ENCODE measurements around the gene C5AR1.
"Not testable (repeated sequence)": the region's sequence is repeated elsewhere in the genome, so short reads cannot be mapped to it uniquely, and the experiment has no call there.

The C5AR1 gene

DNA sequence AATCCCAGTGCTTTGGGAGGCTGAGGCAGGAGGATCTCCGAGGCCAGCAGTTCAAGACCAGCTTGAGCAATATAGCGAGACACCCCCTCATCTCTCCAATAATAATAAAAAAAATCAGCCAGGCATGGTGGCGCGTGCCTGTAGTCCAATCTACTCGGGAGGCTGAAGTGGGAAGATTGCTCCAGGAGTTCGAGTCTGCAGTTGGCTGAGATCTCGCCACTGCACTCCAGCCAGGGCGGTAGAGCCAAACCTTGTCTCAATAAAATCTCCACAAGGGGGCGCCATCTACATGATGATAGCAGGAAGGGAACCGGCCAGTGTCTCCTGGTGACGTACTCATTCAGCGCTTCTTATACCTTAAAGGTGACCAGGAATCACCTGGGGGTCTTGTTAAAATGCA, 13.6 kb upstream of the C5AR1 start:
- peak; percentile 83 for DNase-seq

DNA sequence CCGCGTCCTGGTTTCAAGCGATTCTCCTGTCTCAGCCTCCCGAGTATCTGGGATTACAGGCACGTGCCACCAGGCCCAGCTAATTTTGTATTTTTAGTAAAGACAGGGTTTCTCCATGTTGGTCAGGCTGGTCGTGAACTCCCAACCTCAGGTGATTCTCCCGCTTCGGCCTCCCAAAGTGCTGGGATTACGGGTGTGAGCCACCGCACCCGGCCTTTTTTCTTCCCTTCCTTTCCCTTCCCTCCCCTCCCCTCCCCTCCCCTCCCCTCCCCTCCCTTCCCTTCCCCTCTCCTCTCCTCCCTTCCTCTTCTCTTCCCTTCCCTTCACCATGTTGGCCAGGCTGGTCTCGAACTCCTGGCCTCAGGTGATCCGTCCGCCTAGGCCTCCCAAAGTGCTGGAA, 8.8 kb upstream of the C5AR1 start:
- DNase-seq: not testable (repeated sequence)

DNA sequence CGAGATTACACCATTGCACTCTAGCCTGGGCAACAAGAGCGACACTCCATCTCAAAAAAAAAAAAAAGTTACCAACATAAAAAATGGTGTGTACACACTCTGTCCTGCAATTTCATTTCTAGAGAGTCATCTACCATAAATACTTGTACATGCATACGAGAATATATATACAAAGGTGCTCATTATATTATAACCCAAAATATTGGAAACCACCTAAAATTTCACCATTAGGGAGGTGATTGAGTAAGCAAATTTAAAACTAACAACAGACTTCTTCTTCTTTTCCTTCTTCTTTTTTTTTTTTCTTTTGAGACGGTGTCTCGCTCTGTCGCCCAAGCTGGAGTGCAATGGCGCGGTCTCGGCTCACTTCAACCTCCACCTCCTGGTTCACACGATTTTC, 7.4 kb upstream of the C5AR1 start:
- DNase-seq: no peak

DNA sequence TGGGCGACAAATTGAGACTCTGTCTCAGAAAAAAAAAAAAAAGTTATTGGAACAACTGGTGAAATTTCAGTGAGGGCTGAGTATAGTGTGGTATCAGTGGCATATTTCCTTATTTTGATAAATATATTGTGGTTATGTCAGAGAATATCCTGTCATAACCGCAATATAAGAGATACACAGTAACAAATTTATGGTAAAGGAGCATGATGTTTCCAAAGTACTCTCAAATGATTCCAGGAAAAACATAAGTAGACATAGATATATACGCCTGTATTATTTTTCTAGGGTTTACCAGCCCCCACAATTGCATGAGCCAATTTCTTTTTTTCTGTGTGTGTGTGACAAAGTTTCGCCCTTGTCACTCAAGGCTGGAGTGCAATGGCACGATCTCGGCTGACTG, 5.7 kb upstream of the C5AR1 start:
- no peak for DNase-seq

DNA sequence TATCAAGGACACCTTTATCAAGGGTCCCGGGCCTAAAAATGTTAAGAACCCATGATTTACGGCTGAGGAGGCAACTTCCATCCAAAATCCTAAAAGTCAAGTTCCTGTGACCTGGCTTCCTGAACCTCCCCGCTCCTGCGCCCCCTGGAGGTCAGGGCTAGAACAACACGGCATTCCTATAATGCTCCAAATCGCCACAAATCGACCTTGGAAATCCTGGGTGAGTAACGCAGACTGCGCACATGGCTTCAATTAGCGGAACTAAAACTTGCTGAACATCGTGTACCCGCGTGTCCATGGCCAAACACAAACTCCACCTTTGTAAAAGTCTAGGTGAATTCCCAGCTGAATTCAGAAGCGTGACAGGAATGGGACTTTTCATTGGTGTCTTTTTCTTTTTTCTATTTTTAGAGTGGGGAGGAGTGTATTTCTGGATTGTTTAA, 4.3 kb upstream of the C5AR1 start:
- DNase-seq: peak; percentile 81

DNA sequence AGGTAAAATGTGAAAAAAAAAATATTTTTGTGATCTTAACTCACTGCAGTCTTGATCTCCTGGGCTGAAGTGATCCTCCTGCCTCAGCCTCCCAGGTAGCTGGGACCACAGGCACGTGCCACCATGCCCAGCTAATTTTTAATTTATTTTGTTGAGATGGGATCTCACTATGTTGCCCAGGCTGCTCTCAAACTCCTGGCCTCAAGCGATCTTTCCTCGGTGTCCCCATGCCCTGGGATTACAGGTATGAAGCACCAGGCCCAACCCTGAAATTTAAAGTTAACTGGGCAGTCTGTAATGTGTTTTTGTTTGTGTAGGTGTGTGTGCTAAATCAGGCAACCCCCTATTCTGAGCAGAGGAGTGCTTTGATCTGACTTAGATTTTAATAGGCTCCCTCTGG, 3.4 kb upstream of the C5AR1 start:
- DNase-seq: no peak

DNA sequence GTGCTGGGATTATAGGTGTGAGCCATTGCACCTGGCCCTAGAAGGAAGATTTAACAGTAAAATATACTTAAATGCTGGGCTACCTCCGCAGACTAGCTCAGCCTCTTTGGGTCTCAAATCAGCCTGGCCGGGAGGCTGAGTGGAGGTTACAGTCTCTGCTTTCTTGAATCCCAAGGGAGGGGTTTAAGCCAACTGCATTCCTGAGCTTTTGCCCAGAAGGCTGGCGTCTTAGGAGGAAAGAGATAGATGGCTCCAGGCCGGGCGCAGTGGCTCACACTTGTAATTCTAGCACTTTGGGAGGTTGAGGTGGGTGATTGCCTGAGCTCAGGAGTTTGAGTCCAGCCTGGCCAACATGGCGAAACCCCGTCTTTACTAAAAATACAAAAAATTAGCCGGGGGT, 623 bp upstream of the C5AR1 start:
- no peak for DNase-seq

DNA sequence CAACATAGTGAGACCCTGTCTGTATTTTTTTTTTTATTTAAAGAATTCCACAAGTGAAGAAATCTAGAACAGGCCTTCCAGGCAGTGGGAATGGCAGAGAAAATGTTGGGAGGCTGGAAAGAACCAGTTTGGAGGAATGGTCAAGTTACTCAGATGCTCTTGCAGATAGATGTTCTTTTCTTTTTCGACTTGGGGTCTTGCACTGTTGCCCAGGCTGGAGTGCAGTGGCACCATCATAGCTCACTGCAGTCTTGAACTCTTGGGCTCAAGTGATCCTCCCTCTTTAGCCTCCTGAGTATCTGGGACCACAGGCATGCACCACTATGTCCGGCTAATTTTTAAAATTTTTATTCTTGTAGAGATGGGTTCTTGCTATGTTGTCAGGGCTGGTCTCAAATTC, 662 bp downstream of the C5AR1 start:
- no peak for DNase-seq

DNA sequence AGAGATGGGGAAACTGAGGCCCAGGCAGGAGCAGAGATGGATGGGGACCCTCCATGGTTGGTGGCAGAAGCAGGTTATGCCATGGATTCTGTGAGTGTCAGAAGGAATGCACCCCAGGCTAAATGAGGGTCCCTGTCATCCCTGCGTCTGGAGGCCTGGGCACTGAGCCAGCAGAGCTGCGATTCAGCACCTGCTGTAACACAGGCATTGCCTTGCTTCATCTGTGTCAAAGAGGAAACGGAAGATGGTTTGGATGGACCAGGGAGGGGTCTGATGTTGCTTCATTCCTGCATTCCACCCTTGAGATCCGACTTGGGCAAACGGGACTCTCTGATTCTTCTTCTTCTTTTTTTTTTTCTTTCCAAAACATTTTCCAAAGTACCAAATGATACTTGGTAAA, 1.2 kb downstream of the C5AR1 start:
- DNase-seq: no peak

DNA sequence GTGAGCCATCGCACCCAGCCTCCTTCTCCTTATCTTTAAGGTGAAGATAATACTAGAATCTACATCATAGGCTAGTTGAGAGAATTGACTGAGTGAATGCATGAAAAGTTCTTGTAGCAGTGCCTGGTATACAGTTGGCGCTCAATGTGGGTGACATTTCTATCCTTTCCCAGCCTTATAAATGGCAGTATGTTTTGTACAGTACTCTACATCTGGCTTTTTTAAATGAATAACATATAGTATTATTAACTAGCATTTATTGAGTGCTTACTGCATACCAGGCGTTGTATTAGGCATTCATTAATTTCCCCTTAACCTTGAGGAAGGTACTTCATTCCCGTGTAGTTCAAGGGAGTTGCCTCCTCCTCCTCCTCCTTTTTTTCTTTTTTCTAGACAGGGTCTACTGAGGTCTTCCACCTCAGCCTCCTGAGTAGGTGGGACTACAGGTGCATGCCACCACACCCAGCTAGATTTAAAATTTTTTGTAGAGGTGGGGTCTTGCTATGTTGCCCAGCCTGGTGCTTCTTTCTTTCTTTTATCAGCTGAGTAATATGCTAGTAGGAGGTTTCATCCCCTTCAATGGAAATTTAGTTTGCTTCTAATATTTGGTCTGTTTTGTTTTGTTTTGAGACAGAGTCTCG, 2.8 kb downstream of the C5AR1 start:
- DNase-seq: no peak

DNA sequence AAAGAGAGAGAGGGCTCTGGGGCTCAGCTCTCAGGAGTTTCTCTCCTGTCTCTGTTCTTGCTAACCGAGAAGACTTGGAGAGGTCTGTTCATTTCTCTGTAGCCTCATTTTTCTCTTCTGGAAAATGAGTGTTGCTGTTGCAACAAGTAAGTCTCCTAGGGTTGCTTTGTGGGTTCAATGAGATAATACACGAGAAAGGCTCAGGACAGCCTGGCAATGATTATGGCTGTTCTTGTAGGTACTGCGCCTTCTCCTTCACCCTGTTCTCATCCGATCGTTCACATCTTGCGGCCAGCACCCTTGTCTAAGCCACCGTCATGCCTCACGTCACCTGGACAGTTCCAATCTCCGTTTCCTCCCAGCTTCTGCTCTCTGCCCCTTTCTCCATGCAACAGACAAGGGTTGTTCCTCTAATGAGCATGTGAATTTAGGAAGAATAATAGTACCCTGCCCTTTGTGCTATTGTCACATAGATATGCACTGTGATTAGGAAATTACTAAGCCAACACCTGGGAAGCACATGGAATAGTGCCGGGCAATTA, 4.2 kb downstream of the C5AR1 start:
- no peak for DNase-seq

DNA sequence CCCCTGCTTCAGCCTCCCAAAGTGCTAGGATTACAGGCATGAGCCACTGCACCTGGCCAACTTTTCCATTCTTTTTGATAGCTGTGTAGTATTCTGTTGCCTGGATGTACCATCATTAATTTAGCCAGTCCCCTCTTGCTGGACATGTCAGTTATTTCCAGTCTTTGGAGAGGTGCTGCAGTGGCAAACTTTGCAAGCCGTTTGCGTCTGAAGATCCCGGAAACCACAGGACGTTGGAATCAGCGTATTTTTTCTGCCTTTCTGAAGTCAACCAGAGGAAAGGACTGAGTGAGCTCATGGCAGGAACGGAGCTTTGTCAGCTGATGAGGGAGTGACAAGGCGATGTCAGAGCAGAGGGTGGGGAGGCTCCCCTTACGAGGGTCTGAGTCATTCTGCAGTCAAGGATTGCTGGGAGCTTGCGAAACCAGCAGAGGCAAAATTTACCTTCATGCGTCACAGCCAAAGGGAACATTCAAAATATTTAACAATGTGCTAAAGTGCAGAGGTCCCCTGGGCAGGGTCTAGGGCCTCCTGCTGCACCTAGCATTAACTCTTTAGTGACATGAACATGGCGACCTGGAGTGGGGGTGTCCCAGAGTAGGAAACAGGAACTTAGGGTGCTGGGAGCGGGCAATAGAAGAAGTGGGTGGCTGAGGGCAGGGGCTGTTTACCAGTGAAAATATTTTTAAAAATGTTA, 5.6 kb downstream of the C5AR1 start:
- no peak for DNase-seq

DNA sequence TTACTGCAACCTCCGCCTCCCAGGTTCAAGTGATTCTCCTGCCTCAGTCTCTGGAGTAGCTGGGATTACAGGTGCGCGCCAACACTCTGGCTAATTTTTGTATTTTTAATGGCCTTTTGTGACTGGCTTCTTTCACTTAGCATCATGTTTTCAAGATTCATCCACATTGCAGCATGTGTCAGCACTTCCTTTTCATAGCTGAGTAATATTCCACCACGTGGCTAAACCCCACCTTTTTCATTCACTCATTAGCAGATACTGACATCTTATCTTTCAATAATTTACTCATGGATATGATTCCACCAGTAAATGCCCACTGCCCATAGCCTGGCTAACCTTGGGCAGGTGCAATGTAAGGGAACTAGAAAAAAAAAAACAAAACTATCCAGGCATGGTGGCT, 6.9 kb downstream of the C5AR1 start:
- no peak for DNase-seq

DNA sequence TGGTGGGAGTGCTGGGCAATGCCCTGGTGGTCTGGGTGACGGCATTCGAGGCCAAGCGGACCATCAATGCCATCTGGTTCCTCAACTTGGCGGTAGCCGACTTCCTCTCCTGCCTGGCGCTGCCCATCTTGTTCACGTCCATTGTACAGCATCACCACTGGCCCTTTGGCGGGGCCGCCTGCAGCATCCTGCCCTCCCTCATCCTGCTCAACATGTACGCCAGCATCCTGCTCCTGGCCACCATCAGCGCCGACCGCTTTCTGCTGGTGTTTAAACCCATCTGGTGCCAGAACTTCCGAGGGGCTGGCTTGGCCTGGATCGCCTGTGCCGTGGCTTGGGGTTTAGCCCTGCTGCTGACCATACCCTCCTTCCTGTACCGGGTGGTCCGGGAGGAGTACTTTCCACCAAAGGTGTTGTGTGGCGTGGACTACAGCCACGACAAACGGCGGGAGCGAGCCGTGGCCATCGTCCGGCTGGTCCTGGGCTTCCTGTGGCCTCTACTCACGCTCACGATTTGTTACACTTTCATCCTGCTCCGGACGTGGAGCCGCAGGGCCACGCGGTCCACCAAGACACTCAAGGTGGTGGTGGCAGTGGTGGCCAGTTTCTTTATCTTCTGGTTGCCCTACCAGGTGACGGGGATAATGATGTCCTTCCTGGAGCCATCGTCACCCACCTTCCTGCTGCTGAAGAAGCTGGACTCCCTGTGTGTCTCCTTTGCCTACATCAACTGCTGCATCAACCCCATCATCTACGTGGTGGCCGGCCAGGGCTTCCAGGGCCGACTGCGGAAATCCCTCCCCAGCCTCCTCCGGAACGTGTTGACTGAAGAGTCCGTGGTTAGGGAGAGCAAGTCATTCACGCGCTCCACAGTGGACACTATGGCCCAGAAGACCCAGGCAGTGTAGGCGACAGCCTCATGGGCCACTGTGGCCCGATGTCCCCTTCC, 10.5 kb downstream of the C5AR1 start:
- no peak for DNase-seq

DNA sequence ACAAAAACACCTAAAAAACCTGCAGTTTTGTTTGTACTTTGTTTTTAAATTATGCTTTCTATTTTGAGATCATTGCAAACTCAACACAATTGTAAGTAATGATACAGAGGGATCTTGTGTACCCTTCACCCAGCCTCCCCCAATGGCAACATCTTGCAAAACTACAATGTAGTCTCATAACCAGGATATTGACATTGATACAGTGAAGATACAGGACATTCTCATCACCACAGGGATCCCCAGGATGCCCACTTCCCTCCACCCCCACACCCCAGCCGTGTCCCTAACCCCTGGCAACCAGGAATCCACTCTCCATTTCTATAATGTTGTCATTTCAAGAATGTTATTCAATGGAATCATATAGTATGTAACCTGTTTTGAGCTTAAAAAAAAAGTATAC, 12.0 kb downstream of the C5AR1 start:
- DNase-seq: no peak

DNA sequence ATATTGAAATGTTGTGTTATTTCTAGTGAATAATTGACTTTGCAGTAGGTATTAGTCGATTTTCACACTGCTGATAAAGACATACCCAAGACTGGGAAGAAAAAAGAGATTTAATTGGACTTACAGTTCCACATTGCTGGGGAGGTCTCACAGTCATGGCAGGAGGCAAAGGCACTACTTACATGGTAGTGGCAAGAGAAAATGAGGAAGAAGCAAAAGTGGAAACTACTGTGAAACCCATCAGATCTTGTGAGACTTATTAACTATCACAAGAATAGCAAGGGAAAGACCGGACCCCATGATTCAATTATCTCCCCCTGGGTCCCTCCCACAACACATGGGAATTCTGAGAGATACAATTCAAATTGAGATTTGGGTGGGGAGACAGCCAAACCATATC, 12.4 kb downstream of the C5AR1 start:
- no peak for DNase-seq

DNA sequence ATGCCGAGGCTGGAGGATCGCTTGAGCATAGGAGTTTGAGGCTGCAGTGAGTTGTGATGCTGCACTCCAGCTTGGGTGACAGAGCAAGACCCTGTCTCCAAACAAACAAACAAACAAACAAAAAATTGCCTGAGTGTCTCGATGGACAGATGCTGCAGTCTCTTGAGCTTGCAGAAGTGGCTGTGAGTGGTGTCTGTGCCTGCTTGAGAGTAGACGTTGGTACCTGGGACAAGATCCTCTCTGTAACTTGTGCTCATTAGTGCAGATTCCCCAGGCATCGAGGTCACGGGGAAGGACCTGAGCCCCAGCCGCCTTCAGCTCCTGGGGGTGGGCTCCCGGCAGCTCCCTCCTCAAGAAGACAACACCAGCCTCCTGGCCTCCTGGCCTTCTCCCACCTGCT, 13.7 kb downstream of the C5AR1 start:
- no peak for DNase-seq

DNA sequence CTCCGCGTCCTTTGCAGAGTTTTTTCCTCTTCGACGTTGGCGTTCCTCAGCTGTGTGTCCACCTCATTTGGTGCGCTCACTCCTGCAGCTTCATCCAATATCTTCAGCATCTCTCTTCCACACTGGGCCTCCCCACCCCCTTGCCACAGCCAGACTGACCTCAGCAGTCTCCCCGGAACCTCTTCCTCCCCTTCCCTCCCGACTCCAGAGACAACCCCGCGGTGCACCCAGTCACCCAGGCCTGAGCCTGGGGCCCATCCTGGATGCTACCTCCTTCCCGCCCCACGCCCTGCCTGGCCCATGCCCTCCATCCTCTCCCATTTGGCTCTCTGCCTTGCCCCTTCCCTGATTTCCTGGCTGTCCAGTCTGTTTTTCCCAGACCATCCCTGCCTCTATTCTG, 14.2 kb downstream of the C5AR1 start:
- no peak for DNase-seq

DNA sequence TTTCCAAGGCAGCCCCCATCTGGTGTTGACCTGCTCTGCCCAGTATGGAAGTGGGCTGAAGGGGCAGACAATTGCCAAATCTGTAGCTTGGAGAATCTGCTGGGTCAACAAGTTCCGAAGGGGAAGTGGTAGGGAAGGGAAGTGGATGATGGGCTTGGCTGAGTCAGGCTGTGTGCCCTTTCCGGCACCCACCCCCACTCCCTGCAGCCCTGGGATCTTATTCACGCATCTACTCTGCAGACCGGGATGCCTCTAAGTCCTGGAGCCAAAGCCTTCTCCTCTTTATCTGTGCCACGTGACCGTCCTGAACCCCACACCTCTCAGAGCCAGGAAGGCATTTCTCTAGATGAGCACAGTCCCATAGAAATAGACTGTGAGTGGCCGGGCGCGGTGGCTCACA, 14.8 kb downstream of the C5AR1 start:
- no peak for DNase-seq

DNA sequence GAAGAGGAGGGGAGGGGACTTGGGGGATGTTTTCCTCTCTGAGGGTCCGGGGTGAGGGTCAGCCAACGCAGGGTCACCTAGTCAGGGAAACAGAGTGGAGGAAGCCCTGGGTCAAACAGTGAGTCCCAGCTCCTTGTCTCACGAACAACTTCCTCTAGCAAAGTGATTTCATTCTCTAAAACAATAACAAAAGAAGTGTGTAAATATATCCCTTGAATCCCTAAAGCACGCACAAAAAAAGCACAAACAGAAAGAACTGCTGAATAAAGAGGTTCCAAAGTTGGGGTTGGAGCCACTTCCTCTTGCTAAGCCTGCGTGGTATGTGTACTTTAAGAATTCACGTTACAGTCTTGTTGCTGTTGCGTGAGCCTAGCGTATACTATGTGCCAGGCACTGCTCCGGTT, 20.8 kb downstream of the C5AR1 start:
- DNase-seq: no peak

DNA sequence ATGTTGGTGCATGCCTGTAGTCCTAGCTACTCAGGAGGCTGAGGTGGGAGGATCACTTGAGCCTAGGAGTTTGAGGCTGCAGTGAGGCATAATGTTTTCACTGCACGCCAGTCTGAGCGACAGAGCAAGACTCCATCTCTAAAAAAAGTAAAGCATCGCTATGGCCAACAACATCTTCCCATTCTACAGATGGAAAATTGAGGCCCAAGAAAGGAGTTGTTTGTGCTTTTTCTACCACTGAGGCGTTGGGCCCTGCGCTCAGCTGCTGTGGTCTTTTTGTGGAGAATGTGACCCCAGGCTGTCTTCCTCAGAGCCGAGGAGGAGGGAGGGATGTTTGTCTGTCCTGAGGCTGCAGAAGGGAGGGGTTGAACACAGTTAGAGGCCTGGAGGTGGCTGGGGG, 21.8 kb downstream of the C5AR1 start:
- DNase-seq: no peak

DNA sequence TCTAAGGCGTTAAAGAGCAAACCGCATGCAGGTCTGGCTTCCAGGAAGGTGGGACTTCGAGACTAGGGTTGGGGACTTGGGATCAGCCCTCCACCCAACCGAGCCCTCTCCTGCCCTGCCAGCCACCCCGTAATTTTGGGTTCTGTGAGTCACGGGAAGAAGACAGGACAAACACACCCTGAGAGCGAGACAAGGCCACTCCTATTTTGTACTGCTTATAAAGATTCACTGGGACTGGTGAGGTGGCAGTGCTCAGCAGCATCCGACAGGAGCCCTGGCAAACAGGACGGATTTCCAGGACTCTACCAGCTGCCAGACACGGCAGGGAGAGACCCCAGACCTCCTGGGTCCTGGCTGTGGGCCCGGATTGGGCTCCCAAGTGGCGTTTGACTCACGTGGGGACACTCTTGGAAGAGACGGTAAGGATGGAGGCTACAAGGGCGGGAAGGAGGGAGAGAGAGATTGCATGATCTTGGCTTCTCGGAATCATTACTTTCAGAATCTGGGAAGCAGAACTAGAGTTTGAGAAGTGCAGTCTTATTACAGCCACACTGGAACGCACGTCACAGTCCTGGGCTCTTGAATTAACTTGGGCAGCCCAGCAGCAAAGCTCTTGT, 22.4 kb downstream of the C5AR1 start, which contains the start of gene C5AR2:
TSS of gene C5AR2 (plus strand) at position 245 of the 617 bp plus-strand sequence. CDS start 8,625 bp downstream, outside the sequence.
- DNase-seq: no peak
